MCF 10A (cell line): ENCODE data around the gene PNN. TPM values are rescaled to one million over a fixed set of nuclear protein-coding genes. Genes with fewer than 3 reads are reported as not detected.
A peak's percentile ranks its signal among the peaks of the same experiment; 100 is the strongest.
"Not testable (repeated sequence)": the region's sequence is repeated elsewhere in the genome, so short reads cannot be mapped to it uniquely, and the experiment has no call there.

ENCODE experiments used
- BruUV-seq: library from RNA; stranded (reverse); fragments of 400-500 nt; replicated peaks from 2 replicates; lab custom pipeline; 2021; lab: Mats Ljungman, UMichigan
- CTCF ChIA-PET: fragments of 300-600 bp; sonication (Branson Sonifier 250); formaldehyde crosslinking; extraction: SDS; loops from one replicate; lab custom pipeline; 2021; ENCODE audit warnings: antibody characterized with exemption, inconsistent platforms; lab: Yijun Ruan, JAX
- POLR2A ChIA-PET: fragments of 300-600, 350-650 bp; sonication (Branson Sonifier 250); formaldehyde crosslinking; extraction: SDS; loops from one replicate; lab custom pipeline; 2020; ENCODE audit warnings: antibody characterized with exemption, inconsistent platforms; lab: Yijun Ruan, JAX
- DNase-seq: peaks from one replicate; pipeline ENCODE4 v3.0.0-alpha.2; 2018; ENCODE audit not compliant: unreplicated experiment
- H3K27ac Mint-ChIP-seq: one replicate; pipeline ENCODE4 v1.8.0; 2022; ENCODE audit warnings: mild to moderate bottlenecking, low read depth, mixed read lengths; ENCODE audit not compliant: unreplicated experiment
- H3K27me3 Mint-ChIP-seq: one replicate; pipeline ENCODE4 v1.8.0; 2022; ENCODE audit warnings: mixed read lengths; ENCODE audit not compliant: insufficient read depth, unreplicated experiment
- H3K36me3 Mint-ChIP-seq: one replicate; pipeline ENCODE4 v1.8.0; 2022; ENCODE audit warnings: mild to moderate bottlenecking, moderate library complexity, mixed read lengths; ENCODE audit not compliant: insufficient read depth, unreplicated experiment
- H3K4me1 Mint-ChIP-seq: one replicate; pipeline ENCODE4 v1.8.0; 2022; ENCODE audit warnings: mixed read lengths; ENCODE audit not compliant: insufficient read depth, unreplicated experiment
- H3K4me3 Mint-ChIP-seq: one replicate; pipeline ENCODE4 v1.8.0; 2022; ENCODE audit warnings: mild to moderate bottlenecking, moderate library complexity, mixed read lengths; ENCODE audit not compliant: unreplicated experiment
- H3K9me3 Mint-ChIP-seq: one replicate; pipeline ENCODE4 v1.8.0; 2022; ENCODE audit warnings: mixed read lengths; ENCODE audit not compliant: unreplicated experiment
- intact Hi-C: fragments of 100-400 bp; cut with micrococcal nuclease; formaldehyde crosslinking; loops from 2 replicates; pipeline ENCODE4 v1.14.1; 2022
- total RNA-seq: library from RNA; stranded (reverse); gene quantifications from 2 replicates; pipeline ENCODE4 v1.2.3, GENCODE V29; 2022
- TF ChIP-seq, protein P1 (sequence below): fragments of 200-600 bp; IDR thresholded peaks from one replicate; pipeline ENCODE4 v1.8.0; 2022; ENCODE audit warnings: antibody characterized with exemption, mild to moderate bottlenecking; ENCODE audit not compliant: unreplicated experiment

PNN gene
- total RNA-seq, 1 experiment from 2014 or later, result 96.7 TPM

DNA sequence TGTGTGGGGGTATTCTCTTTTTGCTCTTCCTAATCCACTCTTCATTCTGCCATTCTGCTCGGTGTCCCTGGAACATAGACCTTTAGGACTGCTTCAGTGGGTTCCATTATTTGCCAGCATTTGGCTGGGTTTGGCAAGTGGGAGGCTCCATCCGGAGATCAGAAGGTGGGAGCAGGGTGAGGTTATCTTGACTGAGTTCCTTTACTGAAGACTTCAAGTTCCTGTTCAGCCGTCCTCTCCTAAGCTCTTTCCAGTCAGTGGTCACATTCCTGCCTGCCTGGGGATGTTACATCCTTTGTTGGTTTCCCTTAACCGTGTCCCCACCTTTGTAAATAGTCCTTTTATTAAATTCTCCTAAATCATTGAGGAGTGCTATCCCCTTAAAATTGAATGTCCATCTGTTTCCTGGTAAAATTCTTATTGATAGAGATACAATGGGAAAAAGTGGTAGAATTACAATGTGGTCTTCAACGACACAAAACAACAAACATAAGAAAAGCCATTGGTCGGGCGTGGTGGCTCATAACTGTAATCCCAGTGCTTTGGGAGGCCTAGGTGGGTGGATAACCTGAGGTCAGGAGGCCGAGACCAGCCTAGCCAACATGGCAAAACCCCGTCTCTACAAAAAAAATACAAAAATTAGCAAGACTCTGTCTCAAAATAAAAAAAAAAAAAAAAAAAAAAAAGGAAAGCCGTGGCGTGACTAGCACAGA is 53.6 kb downstream of the PNN start:
- intact Hi-C loops, result no loop called here
- H3K27ac Mint-ChIP-seq, result no peak overlapping the region
- no TSS peak for BruUV-seq
- no peak overlapping the region for H3K4me3 Mint-ChIP-seq
- ChIA-PET POLR2A (no interaction called here), CTCF (no interaction called here)
- no peaks in the 10 kb centered on the region for H3K9me3 Mint-ChIP-seq
- no peak for DNase-seq
- H3K4me1 Mint-ChIP-seq, result peaks cover 12% of the 10 kb centered on the region
- no peaks in the 10 kb centered on the region for H3K27me3 Mint-ChIP-seq
- no peaks in the 10 kb centered on the region for H3K36me3 Mint-ChIP-seq
- TF ChIP-seq, protein P1, sequence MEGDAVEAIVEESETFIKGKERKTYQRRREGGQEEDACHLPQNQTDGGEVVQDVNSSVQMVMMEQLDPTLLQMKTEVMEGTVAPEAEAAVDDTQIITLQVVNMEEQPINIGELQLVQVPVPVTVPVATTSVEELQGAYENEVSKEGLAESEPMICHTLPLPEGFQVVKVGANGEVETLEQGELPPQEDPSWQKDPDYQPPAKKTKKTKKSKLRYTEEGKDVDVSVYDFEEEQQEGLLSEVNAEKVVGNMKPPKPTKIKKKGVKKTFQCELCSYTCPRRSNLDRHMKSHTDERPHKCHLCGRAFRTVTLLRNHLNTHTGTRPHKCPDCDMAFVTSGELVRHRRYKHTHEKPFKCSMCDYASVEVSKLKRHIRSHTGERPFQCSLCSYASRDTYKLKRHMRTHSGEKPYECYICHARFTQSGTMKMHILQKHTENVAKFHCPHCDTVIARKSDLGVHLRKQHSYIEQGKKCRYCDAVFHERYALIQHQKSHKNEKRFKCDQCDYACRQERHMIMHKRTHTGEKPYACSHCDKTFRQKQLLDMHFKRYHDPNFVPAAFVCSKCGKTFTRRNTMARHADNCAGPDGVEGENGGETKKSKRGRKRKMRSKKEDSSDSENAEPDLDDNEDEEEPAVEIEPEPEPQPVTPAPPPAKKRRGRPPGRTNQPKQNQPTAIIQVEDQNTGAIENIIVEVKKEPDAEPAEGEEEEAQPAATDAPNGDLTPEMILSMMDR, result no peak

DNA sequence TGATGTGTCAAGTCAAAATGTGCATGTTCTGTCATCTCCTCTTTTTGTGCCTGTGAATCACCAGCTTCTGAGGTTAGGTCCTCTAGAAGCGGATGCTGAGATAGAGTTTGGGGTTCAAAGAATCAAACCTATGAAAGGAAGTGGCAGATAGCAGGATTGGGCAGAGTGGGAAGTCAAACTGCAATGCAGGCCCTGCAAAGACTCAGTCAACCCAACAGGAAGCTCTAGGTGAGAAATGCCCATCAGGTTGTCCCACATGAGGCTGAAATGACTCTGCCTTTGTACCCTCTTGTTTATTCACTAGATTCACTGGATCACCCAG is 54.1 kb downstream of the PNN start:
- BruUV-seq, result no TSS peak
- Mint-ChIP-seq H3K27me3 (no peaks in the 10 kb centered on the region), H3K27ac (no peak overlapping the region), H3K4me1 (peaks cover 12% of the 10 kb centered on the region), H3K9me3 (no peaks in the 10 kb centered on the region), H3K4me3 (no peak overlapping the region), H3K36me3 (no peaks in the 10 kb centered on the region)
- CTCF ChIA-PET, result no interaction called here
- DNase-seq, result no peak
- intact Hi-C loops, result no loop called here
- POLR2A ChIA-PET, result no interaction called here
- TF ChIP-seq, protein P1, result no peak

DNA sequence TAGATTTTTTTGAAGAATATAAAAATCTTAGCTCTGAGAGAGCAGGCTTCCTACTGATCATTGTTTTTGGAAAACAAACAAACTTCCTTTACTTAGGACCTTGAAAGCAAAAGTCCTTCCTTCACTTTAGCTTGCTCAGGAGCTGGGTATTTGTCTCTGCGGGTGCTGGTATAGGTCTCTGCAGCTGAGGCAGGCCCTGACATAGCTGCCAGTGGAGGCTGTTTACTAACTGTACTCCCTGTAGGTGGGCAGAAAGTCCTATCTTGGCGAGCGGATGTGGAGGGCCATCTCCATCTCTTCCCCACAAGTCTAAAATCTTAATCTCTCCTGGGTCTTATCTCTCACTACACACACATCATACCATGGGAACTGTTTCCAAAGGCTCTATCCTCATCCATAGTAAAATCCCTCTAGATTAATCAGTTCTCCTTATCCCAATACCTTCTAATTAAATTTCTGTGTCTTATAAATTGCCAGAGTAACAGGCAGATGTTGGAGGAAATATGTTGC is 54.6 kb downstream of the PNN start:
- intact Hi-C loops, result loop anchor here (5.0 kb wide), 1 partner anchor 138 kb away; no protein-coding TSS in a partner anchor
- ChIA-PET CTCF (no interaction called here), POLR2A (no interaction called here)
- Mint-ChIP-seq H3K4me3 (no peak overlapping the region), H3K36me3 (no peaks in the 10 kb centered on the region), H3K27ac (no peak overlapping the region), H3K4me1 (peaks cover 12% of the 10 kb centered on the region), H3K9me3 (no peaks in the 10 kb centered on the region), H3K27me3 (no peaks in the 10 kb centered on the region)
- TF ChIP-seq, protein P1, result no peak
- no TSS peak for BruUV-seq
- DNase-seq, result no peak

DNA sequence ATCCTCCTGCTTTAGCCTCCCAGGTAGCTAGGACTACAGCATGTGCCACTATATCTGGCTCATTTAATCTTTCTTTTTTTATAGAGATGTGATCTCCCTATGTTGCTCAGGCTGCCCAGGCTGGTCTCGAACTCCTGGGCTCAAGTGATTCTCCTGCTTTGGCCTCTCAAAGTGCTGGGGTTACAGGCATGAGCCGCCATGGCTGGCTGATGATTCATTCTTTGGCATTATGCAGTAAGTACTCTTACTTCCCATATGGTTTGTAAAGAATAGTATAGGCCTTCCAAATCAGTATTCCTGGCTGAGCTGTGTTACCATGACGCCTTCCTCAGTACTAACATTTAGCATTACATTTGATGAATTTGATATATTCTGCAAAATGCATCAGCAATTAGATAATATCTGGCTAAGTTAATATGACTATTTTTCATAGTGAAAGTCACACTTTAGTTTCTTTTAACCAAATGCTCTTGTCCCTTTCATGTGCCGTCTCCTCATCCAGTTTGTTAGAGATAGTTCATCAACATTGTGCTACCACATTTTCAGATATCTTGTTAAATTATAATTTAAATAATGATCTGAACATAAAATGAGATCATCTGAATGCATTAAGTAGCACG is 55.5 kb downstream of the PNN start:
- no peak overlapping the region for H3K27ac Mint-ChIP-seq
- no peaks in the 10 kb centered on the region for H3K27me3 Mint-ChIP-seq
- TF ChIP-seq, protein P1, result no peak
- CTCF ChIA-PET, result interaction anchor here (0.6 to 2.4 kb wide), 3 partner anchors 14 to 749 kb away, joined by 4 to 13 read pairs (median 4); no protein-coding TSS in a partner anchor
- H3K9me3 Mint-ChIP-seq, result no peaks in the 10 kb centered on the region
- DNase-seq, result no peak
- H3K36me3 Mint-ChIP-seq, result no peaks in the 10 kb centered on the region
- peaks cover 12% of the 10 kb centered on the region for H3K4me1 Mint-ChIP-seq
- no peak overlapping the region for H3K4me3 Mint-ChIP-seq
- intact Hi-C loops, result loop anchor here (5.0 kb wide), 1 partner anchor 137 kb away; no protein-coding TSS in a partner anchor
- POLR2A ChIA-PET, result interaction anchor here (1.2 kb wide), 1 partner anchor 55 kb away, joined by 3 read pairs; the partner anchor contains the start of gene PNN
- no TSS peak for BruUV-seq

DNA sequence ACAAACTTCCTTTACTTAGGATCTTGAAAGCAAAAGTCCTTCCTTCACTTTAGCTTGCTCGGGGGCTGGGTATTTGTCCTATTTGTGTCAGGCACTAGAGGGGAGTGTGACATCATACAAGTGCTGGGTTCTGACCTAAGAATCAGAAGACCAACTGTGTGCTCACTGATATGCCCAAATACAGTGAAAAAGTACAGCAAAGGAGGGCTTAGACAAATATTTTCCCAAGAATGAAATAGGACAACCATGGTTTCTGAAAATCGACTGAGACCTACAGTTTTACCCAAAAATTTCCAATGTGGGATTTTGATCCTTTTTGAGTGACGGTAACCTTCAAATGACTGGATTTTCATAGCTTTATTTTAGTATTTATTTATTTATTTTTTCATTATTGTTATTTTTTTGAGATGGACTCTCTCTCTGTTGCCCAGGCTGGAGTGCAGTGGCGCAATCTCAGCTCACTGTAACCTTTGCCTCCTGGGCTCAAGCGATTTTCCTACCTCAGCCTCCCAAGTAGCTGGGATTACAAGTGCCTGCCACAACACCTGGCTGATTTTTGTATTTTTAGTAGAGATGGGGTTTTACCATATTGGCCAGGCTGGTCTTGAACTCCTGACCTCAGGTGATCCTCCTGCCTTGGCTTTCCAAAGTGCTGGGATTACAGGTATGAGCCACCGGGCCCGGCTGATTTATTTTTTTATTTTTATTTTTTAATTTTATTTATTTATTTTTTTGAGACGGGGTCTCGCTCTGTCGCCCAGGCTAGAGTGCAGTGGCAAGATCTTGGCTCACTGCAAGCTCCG is 56.9 kb downstream of the PNN start:
- CTCF ChIA-PET, result interaction anchor here (0.6 to 2.4 kb wide), 9 partner anchors 9 to 919 kb away, joined by 3 to 13 read pairs (median 4); no protein-coding TSS in a partner anchor

More for the DNA sequence above, 56.9 kb downstream of the PNN start:
- peak; percentile 64 for DNase-seq
- not testable (repeated sequence) for H3K27ac Mint-ChIP-seq, H3K27me3 Mint-ChIP-seq, BruUV-seq, H3K36me3 Mint-ChIP-seq, H3K9me3 Mint-ChIP-seq, H3K4me3 Mint-ChIP-seq
- intact Hi-C loops, result loop anchor here (5.0 kb wide), 1 partner anchor 135 kb away; no protein-coding TSS in a partner anchor
- H3K4me1 Mint-ChIP-seq, result peaks cover 12% of the 10 kb centered on the region
- POLR2A ChIA-PET, result interaction anchor here (0.6 to 1.5 kb wide), 7 partner anchors 33 to 201 kb away, joined by 3 to 6 read pairs (median 3); partner anchors contain the start of genes FBXO33, PNN and TRAPPC6B
